HG03060 (cell line): ENCODE data around the gene USF3.

ENCODE experiments used
- ATAC-seq: cut with Tn5 transposase; IDR thresholded peaks from one replicate; pipeline ENCODE4 v1.9.1; 2021; ENCODE audit warnings: low read depth, moderate number of reproducible peaks; ENCODE audit not compliant: unreplicated experiment

USF3 gene

DNA sequence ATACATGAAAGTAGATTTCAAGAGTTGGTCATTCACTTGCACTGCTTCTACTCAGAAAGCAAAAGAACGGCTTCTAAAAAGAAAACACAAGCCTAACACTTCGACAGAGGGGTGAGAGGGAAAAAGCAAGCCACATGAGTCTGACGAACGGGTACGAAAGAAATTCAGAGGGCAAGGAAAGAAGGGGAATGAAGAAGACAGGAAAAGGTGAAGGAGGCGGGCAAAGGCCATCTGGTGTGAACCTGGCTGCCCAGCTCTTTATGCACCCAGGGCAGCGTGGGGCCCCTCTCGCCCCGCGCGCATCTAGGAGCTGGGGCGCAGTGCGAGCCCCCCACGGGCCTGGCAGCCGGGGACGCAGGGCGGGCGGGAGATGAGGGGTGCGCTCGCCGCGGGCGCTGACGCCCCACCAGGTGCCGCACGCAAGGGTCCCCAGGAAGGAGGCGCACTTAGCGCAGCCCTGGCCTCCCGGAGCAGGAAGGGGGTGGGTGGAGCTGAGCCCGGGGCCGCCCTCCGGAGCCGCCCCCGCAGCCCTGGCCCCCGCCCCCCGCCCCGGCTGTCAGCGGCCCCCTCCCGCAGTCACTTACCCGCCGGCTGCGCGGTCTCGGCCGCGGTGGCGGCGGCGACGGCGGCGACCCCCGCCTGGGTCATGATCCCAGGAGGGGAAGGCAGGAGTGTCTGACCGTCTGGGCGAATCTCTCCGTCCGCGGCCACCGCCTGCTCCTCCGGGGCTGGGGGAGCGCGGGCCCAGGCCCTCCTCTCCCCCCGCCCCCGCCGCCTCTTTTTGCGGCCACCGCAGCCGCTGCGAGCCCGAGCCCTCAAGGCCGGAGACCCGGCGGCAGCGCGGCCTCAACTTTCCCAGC, at the start of gene USF3:
TSS of gene USF3 (minus strand) at position 857 of the 860 bp plus-strand sequence. CDS start 21,764 bp downstream, outside the sequence.
- peak; percentile 24 for ATAC-seq

DNA sequence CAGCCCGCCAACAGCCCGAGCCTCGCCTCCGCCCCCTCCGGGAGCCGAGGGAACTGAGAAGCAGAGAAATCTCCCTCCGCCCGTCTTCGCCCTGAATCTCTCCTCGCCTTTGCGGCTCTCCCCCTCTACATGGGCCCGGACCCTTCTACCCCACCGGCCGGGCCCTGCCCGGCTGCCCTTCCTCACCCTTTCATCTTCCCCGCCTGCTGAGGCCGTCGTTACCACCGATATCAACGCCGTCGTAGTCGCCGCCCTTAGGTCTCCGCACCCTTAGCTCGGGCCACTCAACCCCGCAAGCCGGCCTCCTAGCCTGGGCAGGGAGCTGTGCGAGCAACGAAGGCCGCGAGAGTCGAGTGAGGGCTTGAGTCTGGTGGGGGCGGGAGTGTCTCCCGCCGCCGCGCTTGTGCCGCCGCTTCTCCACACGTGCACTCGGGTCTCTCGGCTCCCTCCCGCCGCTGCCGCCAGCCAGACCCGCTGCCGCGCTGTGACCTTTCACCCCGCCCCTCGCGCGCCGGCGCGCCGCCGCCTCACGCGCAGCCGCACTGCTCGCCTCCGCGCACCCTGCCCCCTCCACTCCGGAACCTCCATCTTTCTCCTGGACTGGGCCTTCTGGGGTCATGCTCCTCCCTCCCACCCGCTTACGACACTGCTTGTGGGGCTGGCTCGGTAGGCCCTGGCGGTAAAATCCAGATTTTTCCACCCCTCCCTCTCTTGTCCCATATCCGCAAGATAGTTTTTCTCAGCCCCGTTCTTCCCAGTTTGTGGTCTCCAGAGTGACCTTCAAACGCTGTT, 49.5 kb upstream of the USF3 start, which contains the start of gene NAA50:
TSS of gene NAA50 (minus strand) at position 494 of the 792 bp plus-strand sequence. CDS start at position 194, 300 bp downstream.
- ATAC-seq, result no peak

DNA sequence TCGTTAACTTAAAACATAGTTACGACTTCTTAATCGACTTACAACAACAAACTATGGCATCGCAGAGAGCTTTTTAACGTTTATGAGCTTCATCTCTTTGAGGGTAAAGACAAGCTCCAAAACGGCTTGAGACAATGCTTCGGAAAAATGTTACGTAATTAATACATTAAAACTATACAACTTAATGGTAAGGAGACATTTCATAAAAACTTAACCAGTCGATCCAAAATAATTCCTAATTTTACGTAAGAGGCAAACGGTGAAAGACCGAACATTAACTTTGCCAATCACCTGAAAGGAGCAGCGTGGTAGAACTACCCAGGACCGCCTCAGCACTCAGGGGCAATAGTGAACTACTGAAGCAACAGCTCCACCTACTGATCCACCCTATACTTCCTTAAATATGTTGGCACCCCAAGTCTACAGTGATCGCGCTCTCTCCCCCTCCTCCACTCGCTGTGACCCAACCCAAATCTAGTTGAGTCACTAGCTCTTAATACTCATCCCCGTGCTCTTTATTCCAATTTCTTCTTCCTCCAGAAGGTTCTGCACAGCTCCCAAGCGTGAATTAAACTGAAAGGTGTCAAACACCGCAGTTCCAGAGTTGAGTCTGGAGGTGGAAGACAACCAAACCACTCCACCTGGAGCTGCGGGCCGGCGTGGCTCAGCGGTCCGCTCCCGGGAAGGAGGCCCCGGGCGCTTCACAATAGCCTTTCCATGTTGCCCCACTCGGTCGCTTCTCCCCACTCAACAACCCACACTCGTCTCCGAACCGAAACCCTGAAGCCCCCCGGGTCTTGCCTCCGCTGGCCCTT, 48.7 kb upstream of the USF3 start:
- ATAC-seq, result peak; percentile 51

- no peak for ATAC-seq
These were observed 46.7 kb upstream of the USF3 start for GRCh38 chr3:113743006-113743630.

DNA sequence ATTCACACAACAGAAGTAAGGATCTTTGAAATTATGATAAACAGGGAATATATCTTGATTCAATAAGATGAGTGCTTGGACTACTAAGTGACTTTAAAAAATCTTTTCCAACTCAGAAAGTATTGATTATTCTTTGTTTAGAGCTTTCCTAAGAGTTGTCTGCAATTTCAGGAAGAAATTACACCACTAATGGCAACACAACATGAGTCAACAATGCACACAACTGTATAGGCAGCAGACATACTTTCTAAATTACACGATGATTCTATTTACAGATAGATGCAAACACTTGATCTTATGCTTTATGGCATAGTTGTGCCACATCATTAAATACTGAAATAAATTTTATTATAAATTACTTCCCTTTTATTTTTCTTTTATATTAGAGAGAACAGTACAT, 45.2 kb upstream of the USF3 start:
- no peak for ATAC-seq

DNA sequence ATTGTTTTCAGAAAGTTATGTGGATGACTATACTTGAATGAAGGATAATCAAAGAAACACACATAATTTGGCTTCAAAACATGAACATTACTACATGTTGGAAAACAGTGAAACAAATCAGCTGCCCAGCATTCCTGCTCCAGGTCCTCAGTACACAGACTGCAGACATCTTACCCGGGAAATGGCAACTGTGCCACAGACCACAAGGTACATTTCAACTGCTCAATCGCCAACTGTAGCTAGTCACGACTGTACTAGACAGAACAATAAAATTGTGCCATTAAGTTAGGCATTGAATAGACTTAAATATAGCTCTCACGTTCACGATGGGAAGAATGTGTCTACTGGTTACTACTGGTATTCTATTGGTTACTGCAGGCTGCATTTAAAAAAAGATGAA, 44.6 kb upstream of the USF3 start:
- ATAC-seq, result no peak

GRCh38 chr3:113736548-113737089, 40.2 kb upstream of the USF3 start:
- no peak for ATAC-seq

- no peak for ATAC-seq
These were observed 35.3 kb upstream of the USF3 start for GRCh38 chr3:113731694-113732093.

- ATAC-seq, result no peak
These were observed 34.1 kb upstream of the USF3 start for GRCh38 chr3:113730550-113730949.

GRCh38 chr3:113728661-113729060, 32.2 kb upstream of the USF3 start:
- ATAC-seq, result no peak

DNA sequence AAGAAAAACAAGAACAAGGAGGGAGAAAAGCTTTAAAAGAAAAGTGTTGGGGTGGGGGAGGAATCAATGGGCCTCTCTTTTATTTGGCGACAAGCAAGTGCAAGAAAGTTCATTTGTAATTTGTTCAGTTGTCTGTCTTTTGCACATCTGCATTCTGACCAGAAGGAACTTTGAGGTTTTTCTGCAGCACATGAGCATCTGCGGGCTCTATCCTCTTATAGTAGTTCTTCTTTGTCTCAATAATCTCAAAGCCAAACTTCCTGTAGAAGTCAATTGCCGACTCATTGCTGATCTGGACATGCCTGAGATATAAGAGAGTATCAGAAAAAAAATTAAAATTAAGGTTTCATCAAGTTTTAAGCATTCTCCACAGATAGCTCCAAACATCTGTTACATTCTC, 25.2 kb upstream of the USF3 start:
- no peak for ATAC-seq

GRCh38 chr3:113719758-113720157, 23.3 kb upstream of the USF3 start:
- ATAC-seq, result no peak

GRCh38 chr3:113719294-113719693, 22.9 kb upstream of the USF3 start:
- no peak for ATAC-seq

- no peak for ATAC-seq
These were observed 21.4 kb upstream of the USF3 start for GRCh38 chr3:113717818-113718217.

DNA sequence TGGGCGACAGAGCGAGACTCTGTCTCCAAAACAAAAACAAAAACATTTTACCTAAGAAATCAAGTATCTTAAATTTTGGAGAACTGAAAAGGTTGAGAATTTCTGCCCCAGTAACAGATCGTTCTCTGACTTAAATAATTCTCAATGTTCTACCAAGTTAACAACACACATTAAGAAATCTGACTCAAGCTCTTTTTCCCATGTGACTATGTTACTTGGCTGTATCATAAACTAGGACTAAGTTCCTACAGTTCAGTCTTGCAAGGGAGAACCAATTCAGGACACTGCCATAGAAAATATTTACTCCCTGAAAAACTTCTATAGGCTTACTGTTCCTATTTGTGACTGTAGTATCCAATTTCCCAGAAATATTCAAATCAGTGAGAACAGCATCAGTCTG, 20.9 kb upstream of the USF3 start:
- ATAC-seq, result no peak

GRCh38 chr3:113714702-113715101, 18.3 kb upstream of the USF3 start:
- ATAC-seq, result no peak

- ATAC-seq, result no peak
These were observed 15.7 kb upstream of the USF3 start for GRCh38 chr3:113712129-113712528.

- ATAC-seq, result no peak
These were observed 11.4 kb upstream of the USF3 start for GRCh38 chr3:113707835-113708234.

- no peak for ATAC-seq
These were observed 2.5 kb upstream of the USF3 start for GRCh38 chr3:113698956-113699355.

GRCh38 chr3:113698213-113698742, 1.8 kb upstream of the USF3 start:
- ATAC-seq, result no peak
